Measurements from ENCODE around the gene GSKIP.

The GSKIP gene

DNA sequence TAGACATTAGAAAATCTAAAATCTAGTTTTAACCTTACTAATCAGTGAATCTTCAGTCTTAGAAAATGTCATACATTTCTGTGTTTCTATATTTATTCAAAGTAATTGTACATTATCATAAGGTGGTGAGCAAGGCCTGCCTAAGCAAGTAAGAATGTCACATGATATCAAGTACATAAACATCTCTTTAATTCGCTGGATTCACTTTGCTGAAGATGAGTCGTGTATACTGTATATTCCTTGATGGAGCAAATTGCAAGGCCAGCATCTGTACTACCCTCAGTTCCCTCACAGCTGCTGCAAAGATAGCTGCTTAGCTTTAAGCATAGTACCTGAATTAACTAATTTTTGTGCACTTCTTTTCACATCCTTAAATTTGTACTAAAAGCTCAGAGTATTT, 20.1 kb downstream of the GSKIP start:
- no peak for DNase-seq

DNA sequence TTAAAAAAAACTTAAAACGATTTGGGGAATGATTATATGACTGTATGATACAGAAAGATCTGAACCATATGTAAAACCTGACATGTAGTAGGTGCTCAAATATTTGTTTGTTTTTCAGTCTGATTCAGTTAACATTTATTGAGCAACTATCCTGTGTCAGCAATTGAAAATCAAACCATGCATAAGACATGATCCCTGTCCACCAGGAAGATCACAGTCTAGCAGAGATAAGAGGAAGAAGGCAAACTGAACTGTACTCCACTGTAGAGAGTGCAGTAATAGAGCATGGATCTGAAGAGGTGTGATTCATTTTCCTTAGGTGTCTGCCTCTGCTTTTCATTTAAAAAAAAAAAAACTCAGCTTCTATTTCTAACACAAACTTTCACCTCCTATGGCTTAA, 20.7 kb downstream of the GSKIP start:
- DNase-seq: no peak

DNA sequence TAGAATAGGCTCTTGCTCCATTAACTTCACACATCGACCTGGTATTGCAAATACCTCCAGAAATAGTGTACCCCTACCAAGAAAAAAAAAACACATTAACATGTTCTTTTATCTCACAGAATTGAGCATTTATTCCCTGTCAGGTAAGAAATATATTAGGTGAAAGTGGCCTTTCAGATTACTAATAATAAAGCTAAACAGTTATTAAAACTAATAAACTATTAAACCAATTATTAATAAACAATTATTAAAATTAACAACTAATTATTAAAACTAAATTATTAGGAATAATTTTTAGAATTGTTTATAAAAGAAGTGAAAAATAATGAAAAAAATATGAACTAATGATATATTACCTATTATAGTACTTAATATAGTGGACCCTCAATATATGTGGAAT, 21.4 kb downstream of the GSKIP start:
- no peak for DNase-seq

DNA sequence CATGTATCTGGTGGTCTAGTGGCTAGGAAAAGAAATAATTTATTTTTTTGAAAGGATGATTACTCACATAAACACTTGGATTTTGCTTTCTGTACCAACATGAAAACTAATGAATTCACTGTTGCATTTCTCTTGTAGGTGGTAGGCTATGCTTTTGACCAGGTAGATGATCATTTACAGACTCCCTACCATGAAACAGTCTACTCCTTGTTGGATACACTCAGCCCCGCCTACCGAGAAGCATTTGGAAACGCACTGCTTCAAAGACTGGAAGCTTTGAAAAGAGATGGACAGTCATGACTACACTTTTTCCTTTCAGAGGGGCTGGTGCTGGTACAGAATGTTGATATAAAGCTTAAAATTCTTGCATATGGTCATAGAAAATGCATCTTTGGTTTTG, 22.1 kb downstream of the GSKIP start:
- no peak for DNase-seq

DNA sequence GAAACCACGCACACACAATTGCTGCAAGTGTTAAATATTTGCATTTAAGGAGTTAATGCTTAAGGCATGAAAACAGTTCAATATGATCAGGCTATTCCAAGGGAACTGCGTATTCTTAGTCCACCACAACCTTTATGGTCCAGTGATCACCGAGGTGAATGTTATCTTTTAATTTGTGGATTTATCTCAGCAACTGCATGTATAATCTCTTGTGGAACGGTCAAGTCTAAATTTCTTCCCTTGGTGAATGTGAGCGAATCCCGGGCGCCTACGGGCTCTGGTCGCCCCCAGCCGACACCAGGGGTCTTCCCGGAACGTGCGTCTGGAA, 27.6 kb downstream of the GSKIP start:
- no peak for DNase-seq

DNA sequence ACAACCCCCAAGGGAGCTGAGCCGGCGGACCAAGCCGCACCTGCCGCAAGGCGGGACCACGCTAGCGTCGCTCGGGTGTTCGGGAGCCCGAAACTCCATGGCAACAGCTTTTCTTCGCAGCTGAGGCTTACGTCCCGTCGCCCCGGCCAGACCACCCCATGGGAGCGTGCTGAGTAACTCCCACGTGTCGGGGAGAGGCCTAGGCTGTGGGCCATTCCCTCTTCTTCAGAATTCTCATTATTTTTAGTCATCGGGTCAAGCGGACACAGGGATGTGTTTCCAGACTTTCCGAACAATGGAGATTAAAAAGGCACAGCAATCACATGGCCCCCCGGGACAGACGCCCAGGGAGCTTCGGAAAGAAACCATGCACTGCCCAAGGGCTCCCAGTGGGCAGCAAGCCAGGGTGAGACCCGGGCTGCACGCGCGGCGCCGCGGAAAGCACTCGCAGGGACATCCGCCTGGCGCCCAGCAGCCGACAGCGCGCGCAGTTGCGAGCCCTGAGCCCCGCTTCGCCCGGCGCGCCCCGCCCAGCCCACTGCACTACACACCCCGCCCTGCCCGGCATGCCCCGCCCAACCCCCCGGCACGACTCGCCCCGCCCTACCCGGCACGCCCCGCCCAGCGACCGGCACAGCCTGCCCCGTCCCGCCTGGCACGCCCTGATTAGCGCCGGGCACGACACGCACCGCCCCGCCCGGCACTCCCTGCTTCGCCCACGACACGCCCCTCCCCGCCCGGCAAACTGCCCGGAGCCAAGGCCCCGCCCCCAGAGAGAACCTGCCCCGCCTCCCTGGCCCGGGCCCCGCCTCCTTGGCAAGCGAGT, 28.2 kb downstream of the GSKIP start:
- DNase-seq: peak; percentile 69

DNA sequence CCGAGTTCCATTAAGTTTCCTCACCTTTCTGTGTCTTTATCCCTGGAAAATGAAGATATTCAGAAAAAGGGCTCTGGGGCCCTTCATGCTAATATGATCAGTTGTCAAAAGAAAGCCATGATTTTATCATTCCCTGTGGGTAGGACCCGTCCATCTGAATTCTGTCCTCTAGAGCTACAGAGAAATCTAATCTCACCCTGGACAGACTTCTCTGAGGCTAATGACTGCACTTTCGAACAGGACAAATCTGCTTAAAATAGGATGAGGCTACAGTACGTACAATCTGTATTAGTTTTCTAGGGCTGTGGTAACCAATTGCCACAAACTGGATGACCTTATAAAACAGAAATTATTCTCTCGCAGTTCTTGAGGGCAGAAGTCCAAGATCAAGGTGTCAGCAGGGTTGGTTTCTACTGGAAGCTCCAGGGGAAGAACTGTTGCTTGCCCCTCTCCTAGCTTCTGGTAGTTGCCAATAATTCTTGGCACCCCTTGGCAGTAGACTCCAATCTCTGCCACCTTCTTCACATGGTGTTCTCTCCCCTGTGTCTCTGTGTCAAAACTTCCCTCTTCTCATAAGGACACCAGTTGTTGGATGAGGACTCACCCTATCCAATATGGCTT, 29.9 kb downstream of the GSKIP start:
- no peak for DNase-seq

DNA sequence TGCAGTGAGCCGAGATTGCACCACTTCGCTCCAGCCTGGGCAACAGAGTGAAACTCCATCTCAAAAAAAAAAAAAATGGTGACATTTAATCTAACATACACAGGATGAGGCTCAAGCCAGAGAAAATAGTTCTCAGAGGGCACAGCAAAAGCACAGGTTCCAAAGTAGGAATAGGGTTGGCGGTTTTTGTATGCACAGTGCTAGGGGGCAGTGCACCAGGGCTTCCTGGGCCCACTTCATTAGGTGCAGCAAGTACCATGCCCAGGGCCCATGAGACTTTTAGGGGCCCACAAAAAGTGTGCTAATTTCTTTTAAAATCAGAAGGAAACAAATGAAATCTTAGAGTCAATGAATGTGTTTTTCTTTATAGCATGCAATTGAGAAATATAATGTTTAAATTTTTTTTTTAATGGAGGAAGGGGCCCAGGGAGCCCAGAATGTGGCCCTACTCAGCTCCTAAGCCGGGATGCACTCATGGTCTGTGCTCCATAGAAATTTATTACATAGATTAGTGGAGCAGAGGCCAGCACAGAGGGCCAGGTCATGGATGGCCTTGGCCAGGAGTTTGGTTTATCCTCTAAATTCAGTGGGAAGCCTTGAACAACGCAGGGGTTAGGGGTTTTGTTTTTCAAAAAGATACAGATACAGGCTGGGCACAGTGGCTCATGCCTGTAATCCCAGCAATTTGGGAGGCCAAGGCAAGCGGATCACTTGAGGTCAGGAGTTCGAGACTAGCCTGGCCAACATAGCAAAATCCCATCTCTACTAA, 30.9 kb downstream of the GSKIP start:
- no peak for DNase-seq

DNA sequence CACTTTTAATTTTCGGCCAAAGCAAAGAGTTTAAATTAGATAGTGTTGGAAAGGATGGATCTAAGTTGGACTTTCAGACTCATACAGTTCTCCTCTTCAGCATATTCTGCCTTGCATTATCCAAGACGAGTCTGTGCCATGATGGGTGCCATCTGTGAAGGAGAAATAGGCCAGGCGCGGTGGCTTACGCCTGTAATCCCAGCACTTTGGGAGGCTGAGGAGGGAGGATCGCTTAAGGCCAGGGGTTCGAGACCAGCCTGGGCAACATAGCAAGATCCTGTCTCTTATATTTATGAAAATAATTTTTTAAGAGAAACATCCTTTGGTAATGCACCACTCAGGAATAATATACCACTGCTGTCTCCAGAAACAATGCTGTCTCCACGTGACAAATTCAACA, 35.1 kb downstream of the GSKIP start:
- DNase-seq: no peak

DNA sequence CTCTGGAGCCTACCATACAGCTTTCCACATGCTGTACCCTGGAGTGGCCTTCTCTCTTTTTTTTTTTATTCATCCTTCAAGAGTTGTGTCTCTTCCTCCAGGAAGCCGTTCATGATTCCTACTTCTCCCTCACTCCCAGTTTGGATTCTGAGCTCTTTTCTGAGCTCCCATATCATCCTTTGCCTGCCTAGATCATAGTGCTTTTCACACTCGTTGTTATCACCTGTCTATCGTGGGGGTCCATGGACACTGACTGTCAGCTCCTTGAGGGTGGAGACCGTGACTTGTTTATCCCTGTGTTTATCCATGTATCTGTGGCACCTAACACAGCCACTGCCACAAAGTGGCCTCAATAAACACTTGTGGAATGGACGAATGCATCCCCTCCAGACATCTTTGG, 35.6 kb downstream of the GSKIP start:
- no peak for DNase-seq

DNA sequence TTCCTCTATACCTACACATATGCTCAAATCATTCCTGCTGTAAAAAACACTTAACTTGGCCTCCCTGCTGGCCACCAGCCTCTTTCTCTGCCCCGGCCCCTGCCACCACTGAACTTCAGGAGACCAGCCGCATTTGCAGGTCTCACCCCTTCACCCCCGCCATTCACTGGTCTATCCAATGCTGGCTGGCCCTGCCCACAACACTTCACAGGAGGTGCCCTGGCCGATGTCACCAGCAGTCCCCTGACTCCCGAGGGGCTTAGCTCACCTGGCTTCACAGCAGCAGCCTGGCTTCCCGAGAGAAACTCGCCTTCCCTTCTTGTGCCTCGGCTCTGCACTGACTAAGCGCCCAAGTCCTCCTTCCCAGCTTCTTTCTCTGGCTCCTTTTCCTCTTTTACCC, 36.1 kb downstream of the GSKIP start:
- no peak for DNase-seq

DNA sequence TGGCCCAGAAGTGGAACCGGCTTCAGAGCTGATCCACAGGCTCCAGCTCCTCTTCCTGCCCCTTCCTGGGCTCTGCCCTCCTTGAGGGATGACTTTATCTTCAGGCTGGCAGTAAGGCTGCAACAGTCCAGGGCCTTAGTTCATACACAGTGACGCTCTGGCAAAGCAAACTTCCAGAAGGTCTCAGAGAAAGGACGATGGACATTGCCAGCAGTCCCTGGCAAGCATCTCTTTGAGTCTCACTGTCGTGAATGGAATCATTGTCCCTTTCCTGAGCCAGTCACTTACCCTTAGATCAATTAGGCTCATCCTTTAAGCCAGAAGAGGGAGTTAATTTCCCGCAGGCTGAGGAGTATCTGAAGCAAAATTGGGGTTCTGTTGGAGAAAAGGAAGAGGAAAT, 37.2 kb downstream of the GSKIP start:
- DNase-seq: no peak

DNA sequence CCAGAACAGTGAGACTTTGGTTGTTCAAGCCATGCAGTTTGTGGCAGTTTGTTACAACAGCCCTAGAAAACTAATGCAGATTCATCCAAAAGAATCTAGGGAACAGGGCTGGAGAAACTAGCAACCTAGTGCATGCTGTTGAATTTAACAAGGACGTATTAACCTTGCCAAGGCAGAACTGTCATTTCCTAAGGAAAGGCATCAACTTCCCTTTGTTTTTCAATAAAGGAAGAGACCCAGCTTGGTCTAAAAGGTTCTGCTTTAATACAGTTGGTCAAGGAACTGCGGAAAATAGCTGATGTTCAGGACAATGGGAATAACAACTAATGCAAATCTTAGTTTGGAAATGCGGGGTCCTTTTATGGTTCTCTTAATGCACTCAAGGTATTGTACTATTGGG, 40.1 kb downstream of the GSKIP start:
- no peak for DNase-seq

DNA sequence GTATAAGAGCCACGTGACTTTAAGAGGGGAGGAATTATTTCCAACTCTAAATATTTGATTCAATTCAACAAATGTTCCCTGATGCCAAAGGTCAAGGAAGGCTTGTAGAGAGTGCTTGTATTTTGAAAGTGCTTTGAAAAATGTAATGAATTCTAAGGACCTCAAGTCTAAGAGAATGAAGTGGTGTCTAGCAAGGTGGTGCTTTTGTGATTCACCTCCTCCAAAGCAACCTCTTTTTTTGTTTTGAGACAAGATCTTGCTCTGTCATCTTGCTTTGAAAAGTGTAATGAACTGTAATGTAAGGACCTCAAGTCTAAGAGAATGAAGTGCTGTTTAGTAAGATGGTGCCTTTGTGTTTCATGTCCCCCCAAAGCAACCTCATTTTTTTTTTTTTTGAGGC, 42.4 kb downstream of the GSKIP start:
- no peak for DNase-seq

DNA sequence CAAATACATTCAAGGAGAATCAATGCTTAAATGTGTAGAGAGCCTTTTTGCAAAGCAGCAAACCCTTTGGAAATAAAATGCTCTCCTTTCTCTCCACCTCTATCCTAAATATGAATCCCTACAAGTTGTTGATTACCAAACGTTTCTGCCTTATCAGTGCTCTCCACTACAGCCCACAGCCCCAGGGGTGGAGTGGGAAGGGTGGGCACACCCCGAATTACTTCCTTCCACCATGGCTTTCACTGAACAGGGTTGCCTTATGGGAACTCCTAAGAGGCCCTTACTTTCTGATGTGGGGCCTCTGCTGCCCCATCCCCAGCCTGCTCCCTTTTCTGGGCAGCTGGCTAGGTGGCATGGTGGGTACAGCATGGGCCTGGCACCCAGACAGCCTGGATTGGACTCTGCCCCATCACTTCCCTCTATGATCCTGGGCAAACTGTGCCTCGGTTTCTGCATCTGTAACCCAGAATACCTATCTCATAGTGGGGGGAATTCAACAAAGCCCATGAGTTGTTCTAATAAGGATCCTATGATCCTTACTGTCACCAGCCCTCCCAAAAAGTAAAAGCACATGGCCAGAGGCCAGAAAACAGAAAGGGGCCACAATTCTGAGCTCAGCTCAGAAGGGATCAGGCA, 44.7 kb downstream of the GSKIP start:
- DNase-seq: no peak

DNA sequence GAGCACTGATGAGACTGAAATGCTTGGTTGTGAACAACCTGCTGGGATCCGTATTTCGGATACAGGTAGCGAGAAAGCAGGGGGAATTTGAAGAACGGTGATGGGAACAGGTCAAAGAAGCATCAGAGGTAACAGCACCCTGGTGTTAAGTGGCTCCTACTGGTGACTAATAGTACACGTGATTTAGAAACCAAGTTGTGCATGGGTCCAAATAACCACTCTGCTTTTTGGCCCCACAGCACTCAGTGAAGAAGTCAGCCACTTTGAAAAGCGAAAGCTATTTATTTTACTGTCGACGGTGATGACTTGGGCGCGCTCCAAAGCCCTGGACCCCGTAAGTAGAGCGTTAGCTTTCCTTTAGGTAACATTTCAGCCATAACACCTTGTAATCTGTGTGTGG, 45.3 kb downstream of the GSKIP start:
- DNase-seq: no peak

DNA sequence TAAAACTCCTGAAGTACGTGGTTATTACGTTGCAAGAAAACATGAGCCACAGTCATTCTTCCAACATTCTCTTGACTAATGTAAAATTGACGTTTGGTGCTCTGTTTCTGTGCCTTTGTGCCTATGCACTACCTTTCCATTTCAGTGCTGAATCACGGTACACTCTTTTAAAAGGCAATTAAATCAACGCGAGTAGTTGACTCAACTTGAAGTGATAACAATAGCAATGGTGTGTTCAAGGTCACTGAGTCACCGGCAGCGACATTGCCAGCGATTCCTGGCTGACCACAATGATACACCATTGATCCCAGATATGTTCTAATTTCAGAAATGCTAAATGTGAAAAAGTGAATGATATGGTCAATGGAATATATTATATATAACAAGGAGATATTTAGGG, 46.4 kb downstream of the GSKIP start:
- DNase-seq: no peak

DNA sequence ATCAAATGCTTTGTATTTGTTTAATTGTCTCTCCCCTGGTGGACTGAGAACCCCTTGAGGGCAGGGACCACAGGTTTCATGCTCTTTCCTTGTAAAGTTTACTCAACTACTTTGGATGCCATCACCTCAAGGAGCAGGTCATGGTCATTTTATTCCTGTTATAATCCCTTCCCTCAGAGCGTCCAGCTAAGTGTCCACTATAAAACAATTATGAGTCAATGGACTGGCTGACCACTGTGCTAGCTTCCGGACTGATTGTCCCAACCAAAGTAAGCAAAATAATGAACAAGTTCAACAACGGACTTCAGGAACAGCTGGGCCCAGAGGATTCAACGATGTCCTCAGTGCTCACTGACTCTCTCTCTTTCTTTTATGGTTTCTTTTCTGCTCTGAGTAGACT, 46.8 kb downstream of the GSKIP start:
- DNase-seq: no peak

DNA sequence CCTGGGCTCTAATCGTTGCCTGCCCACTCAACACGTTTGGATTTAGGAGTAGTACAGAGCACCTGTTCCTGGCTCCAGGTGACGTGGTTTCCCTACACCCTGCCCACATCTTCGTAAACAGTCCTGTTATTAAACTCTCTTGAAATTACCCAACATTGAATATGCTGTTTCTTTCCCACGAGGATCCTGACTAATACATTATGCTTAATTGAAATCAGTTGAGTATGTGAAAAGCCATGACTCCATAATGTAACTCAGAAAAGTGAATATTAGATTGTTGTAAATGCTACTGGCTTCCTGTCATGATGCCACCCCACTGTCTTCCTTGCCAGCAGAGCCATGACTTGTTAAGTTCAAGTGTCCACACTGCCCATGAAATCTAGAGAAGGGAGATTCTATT, 50.2 kb downstream of the GSKIP start:
- no peak for DNase-seq

DNA sequence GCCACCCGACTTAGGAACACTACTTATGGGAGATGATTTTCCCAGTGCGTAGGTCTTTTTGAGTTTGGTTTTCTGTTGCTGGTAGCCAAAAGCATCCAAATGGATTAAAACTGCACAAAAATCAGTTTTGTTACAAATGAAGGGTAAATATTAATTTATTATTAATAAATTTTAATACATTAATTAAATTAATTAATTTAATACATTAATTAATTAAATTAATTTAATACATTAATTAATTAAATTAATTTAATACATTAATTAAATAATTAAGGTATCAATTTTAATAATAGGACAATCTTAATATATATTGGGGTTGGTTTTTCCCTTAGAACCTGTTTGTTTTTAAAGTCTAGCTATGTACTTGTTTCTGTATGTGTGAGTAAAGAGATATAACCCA, 52.2 kb downstream of the GSKIP start:
- DNase-seq: no peak

DNA sequence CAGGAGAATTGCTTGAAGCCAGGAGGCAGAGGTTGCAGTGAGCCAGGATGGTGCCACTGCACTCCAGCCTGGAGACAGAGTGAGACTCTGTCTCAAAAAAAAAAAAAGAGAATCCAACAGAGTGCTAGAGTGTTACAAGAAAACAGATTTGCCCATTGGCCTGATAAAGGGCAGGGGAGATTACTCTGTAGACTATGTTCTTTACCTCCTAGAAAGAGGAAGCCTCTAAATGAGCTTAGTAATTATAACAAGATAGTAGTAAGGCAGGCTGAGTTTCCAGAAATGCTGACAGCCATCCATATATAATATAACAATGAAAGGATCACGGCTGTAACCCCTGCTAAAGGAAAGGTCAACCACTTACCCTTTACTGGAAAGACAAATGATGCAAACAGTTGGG, 53.0 kb downstream of the GSKIP start:
- no peak for DNase-seq

DNA sequence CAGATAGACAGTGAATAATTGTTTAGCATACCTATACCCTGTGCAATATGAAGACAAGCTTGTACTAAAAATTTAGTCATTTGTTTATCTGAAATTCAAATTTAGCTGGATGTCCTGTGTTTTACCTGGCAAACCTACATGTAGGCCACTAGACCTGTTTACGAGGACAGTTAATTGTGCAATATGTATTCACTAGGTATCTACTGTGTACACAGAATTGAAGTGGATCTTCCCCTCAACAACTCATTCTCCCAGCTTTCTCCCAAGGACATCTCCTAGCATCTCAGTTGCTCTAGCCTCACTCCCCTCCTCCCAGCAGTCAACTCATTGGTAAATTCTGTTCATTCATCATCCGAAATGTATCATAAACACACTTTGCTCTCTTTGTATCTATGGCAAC, 53.9 kb downstream of the GSKIP start:
- no peak for DNase-seq

DNA sequence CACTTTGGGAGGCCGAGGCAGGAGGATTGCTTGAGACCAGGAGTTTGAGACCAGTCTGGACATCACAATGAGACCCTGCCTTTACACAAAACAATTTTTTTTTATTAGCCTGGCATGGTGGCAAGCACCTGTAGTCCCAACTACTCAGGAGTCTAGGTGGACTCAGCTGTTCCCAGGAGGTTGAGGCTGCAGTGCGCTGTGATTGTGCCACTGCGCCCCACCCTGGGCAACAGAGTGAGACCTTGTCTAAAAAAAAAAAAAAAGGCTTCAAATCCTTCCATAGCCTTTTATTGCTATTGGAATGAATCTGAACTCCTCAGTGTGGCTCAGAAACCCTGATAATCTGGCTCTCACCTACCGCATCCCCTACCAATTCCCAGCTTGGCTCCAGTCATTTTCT, 54.7 kb downstream of the GSKIP start:
- DNase-seq: no peak

DNA sequence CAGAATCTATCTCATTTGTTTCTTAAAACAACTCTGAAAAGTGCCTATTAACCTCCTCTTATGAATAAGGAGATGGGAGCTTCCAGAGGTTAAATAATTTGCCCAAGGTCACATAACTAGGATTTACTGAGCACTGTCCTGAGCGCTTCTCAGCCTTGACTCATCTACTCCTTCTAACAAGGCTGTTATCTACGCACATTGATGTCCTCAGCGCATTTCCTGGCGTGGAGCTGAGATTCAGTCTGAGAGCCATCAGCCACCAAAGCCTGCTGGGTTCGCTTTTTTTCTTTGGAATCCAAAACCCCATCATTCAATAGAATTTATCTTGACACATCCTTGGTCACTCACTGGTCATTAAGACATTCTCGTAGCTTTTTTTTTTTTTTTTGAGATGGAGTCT, 57.9 kb downstream of the GSKIP start:
- no peak for DNase-seq
